HFFc6 (cell line): ENCODE data around the gene ATP2B2. TPM values are rescaled to one million over a fixed set of nuclear protein-coding genes. Genes with fewer than 3 reads are reported as not detected.

Experiments
- DNase-seq: peaks from one replicate; pipeline ENCODE4 v3.0.0-alpha.2; 2018
- H3K27ac Mint-ChIP-seq: 2 replicates; pipeline ENCODE4 v1.8.0; 2020; ENCODE audit warnings: mild to moderate bottlenecking, mixed read lengths
- H3K27me3 Mint-ChIP-seq: 2 replicates; pipeline ENCODE4 v1.8.0; 2021; ENCODE audit warnings: mild to moderate bottlenecking, moderate library complexity, mixed read lengths; ENCODE audit not compliant: insufficient read depth
- H3K36me3 Mint-ChIP-seq: 2 replicates; pipeline ENCODE4 v1.8.0; 2021; ENCODE audit warnings: low read depth, mixed read lengths
- H3K4me1 Mint-ChIP-seq: 2 replicates; pipeline ENCODE4 v1.8.0; 2020; ENCODE audit warnings: low read depth, mixed read lengths
- H3K4me3 Mint-ChIP-seq: 2 replicates; pipeline ENCODE4 v1.8.0; 2020; ENCODE audit warnings: mild to moderate bottlenecking, moderate library complexity, mixed read lengths
- H3K9me3 Mint-ChIP-seq: 2 replicates; pipeline ENCODE4 v1.8.0; 2020; ENCODE audit warnings: mild to moderate bottlenecking, mixed read lengths
- CTCF ChIP-seq: fragments of 200-600 bp; sonication (generic); IDR thresholded peaks from 2 replicates; pipeline ENCODE4 v1.5.0; 2021; ENCODE audit warnings: antibody characterized with exemption, mild to moderate bottlenecking
- total RNA-seq, 6 experiments: library from RNA; stranded (reverse); fragmentation: NEBNext Ultra II Directional; extraction: Animal tissue kit (Norgen Biotek cat#: 25700); gene quantifications; 2 replicates in 1 of 6; 3 replicates in 5 of 6; pipeline ENCODE4 v1.2.3, GENCODE V29; 2021

The ATP2B2 gene
- total RNA-seq, 6 experiments from 2014 or later, result not detected

GRCh38 chr3:10480871-10481378 lies 24.5 kb downstream of the ATP2B2 start:
- Mint-ChIP-seq H3K9me3 (no peaks in the 10 kb centered on the region), H3K27ac (no peak overlapping the region), H3K27me3 (peaks cover 27% of the 10 kb centered on the region), H3K36me3 (no peaks in the 10 kb centered on the region), H3K4me1 (no peaks in the 10 kb centered on the region), H3K4me3 (no peak overlapping the region)
- no peak for TF ChIP-seq CTCF
- no peak for DNase-seq

- Mint-ChIP-seq H3K27me3 (peaks cover 29% of the 10 kb centered on the region), H3K27ac (no peak overlapping the region), H3K9me3 (no peaks in the 10 kb centered on the region), H3K36me3 (no peaks in the 10 kb centered on the region), H3K4me1 (no peaks in the 10 kb centered on the region), H3K4me3 (no peak overlapping the region)
- DNase-seq, result no peak
- TF ChIP-seq CTCF, result no peak
Observed at GRCh38 chr3:10479311-10479710, 26.1 kb downstream of the ATP2B2 start.

- Mint-ChIP-seq H3K27ac (no peak overlapping the region), H3K27me3 (peaks cover 46% of the 10 kb centered on the region), H3K4me1 (no peaks in the 10 kb centered on the region), H3K9me3 (no peaks in the 10 kb centered on the region), H3K4me3 (no peak overlapping the region), H3K36me3 (no peaks in the 10 kb centered on the region)
- TF ChIP-seq CTCF, result no peak
- no peak for DNase-seq
Observed at GRCh38 chr3:10475983-10476382, 29.4 kb downstream of the ATP2B2 start.

GRCh38 chr3:10474847-10475246 lies 30.5 kb downstream of the ATP2B2 start:
- no peak overlapping the region for H3K27ac Mint-ChIP-seq
- H3K27me3 Mint-ChIP-seq, result peaks cover 48% of the 10 kb centered on the region
- H3K36me3 Mint-ChIP-seq, result no peaks in the 10 kb centered on the region
- no peaks in the 10 kb centered on the region for H3K4me1 Mint-ChIP-seq
- H3K9me3 Mint-ChIP-seq, result no peaks in the 10 kb centered on the region
- H3K4me3 Mint-ChIP-seq, result no peak overlapping the region
- no peak for TF ChIP-seq CTCF
- no peak for DNase-seq

GRCh38 chr3:10474275-10474646 lies 31.1 kb downstream of the ATP2B2 start:
- Mint-ChIP-seq H3K4me3 (no peak overlapping the region), H3K4me1 (no peaks in the 10 kb centered on the region), H3K27me3 (peaks cover 51% of the 10 kb centered on the region), H3K36me3 (no peaks in the 10 kb centered on the region), H3K9me3 (no peaks in the 10 kb centered on the region), H3K27ac (no peak overlapping the region)
- TF ChIP-seq CTCF, result no peak
- DNase-seq, result no peak
